NK-92 treated with Interleukin-12 subunit alpha and Interleukin-12 subunit beta, amount 100 ng/mL, for 24 hours (cell line): ENCODE data around the gene DHRS12.
A peak's percentile ranks its signal among the peaks of the same experiment; 100 is the strongest.

Experiments used
- DNase-seq: peaks from one replicate; lab custom pipeline; 2025; lab: John Stamatoyannopoulos, UW

The DHRS12 gene, protein sequence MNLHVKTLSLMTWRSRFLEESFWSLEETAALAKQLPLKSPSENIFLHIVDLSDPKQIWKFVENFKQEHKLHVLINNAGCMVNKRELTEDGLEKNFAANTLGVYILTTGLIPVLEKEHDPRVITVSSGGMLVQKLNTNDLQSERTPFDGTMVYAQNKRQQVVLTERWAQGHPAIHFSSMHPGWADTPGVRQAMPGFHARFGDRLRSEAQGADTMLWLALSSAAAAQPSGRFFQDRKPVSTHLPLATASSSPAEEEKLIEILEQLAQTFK

DNA sequence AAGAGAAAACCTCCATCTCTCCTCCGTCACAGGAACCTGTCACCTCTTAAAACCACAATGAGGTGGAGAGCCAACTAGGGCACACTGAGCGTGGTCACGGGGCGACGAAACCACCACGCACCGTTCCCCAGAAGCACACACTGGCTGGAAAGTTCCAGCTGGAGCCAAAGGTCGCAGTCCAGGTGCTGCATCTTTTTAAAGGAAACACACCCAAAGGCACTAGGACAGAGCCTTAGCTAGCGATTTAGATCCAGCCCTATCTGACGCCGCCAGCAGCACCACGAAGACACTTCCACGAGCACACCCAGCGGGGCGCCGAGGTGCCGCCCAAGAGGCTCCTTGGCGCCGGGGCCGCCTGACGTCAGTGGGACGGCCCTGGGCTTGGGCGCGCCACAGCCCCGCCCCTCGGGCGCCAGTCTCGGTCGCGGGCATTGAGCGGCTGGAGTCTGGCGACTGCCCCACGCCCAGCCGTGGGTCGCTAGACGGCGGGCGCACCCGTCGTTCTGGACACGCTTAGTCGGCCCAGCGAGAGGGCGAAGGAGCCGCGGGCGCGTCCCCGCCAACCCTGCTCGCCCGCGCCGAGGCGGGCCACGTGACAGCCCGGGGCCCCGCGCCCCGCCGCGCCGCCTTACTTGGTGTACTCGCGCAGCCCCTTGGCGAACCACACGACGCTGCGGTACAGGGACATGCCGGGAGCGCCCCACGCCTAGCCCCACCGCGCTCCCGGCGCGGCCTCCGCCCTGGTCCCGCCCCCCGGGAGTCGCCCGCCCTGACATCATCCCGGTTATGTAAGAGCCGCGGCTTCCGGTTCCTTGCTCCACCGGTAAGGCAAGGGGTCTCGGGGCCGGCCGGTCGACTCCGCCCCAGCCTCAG is at the start of gene DHRS12:
Gene DHRS12 (minus strand): TSS at position 742 of the 873 bp plus-strand sequence. CDS start 4,504 bp downstream, outside the sequence.
- peak; percentile 88 for DNase-seq

- peak; percentile 39 for DNase-seq
These were observed 45.5 kb upstream of the DHRS12 start for GRCh38 chr13:51849145-51850101.

DNA sequence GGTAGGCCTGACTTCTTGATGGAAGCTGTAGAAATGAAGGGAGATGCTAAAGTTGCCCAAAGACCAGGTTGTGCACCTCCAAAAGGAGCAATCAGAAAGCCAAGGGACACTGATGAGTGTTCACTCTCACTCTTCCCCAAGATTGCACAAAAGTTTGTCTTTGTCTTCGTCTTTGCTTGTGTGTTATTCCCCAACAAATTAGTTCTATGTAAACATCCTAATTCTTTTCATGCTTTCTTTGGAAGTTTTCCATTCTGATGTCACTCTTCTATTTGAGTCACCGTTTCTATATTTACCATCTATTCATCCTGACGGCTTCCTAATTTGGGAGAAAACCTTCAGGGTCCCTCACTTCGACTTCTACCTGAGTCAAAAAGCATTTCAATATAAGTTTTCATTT is 44.7 kb upstream of the DHRS12 start:
- DNase-seq, result no peak

DNA sequence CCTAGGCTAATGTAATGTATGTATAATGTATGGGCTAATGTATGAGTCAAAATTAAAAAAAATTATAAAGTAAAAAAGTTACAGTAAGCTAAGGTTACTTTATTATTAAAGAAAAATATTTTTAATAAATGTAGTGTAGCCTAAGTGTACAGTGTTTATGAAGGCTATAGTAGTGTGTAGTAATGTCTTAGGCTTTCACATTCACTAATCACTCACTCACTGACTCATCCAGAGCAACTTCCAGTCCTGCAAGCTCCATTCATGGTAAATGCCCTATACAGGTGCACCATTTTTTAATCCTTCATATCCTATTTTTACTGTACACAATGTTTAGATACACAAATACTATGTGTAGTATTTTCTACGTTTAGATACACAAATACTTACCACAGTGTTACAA is 42.8 kb upstream of the DHRS12 start:
- DNase-seq, result no peak

DNA sequence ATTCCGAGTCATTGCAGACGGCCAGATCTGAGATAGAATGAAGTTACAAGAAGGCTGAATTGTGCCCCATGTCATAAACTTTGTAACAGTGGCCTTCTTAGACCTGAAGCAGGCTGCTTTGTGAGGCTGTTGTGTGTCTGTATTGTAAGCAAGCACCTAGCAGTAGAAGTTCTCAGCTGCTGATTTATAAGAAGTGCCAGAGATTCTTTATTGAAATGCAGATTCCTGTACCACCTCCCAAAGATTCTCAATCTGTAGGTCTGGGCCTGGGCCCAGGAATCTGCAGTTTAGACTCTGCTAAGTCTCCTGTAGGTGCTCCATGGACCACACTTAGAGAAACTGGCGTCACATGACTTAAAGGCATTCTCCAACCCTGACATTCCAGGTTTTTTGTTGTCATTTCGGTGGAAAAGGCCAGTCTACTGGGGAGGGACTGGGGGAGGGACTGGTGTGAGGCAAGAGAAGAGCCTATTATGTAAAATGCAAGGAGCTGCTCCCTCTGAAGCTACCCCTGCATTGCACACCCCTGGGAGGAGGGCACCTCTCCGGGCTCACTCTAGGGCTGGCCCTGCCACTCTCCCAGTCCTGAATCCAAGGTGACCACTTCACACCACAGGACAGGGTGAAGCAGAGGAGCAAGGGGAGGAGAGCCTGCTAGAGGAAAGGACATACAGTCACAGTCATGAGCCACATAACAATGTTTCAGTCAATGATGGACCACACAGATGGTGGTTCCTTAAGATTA is 41.8 kb upstream of the DHRS12 start:
- DNase-seq, result no peak

- DNase-seq, result peak; percentile 16
These were observed 41.1 kb upstream of the DHRS12 start, which contains the start of gene TMEM272 for GRCh38 chr13:51844862-51845573. TSS of gene TMEM272 (minus strand) at chr13:51845177. CDS start at chr13:51838530, 6,647 bp downstream.

DNA sequence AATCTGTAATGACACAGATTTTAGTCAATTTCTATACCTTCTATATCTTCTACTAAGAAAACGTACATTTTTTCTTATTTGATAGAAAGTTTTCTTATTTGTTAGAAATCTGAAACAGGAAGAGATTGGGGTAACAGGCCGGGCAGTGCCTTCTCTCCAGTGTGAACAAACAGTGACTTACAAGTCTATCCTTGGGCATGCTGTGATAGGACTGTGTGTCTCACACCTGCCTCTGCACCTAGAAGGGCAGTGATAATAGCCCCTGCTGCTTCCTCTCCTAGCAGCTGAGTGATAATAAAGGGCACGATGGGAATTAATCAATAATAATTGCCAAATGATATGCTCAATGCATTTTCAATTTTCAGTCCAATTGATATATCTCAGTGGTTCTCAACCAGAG is 39.6 kb upstream of the DHRS12 start:
- no peak for DNase-seq

DNA sequence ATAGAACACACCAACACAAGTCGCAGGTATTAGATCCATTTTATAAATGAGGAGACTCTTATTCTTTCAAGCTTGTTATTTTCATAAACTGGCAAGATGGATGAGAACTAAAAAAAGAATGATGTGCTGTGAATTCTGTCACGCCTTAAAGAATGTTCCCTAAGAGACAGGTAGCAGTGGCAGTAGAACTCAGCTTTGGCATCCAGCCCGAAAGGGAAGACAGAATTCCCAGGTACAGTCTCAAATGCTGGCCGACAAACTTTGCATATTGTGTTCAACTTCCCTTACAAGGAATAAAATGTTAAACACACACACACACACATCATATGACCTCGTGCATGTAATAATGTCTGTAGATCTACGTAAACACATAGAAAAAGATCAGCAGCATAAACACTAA is 37.8 kb upstream of the DHRS12 start:
- DNase-seq, result no peak

- DNase-seq, result no peak
These were observed 37.0 kb upstream of the DHRS12 start for GRCh38 chr13:51840917-51841316.

DNA sequence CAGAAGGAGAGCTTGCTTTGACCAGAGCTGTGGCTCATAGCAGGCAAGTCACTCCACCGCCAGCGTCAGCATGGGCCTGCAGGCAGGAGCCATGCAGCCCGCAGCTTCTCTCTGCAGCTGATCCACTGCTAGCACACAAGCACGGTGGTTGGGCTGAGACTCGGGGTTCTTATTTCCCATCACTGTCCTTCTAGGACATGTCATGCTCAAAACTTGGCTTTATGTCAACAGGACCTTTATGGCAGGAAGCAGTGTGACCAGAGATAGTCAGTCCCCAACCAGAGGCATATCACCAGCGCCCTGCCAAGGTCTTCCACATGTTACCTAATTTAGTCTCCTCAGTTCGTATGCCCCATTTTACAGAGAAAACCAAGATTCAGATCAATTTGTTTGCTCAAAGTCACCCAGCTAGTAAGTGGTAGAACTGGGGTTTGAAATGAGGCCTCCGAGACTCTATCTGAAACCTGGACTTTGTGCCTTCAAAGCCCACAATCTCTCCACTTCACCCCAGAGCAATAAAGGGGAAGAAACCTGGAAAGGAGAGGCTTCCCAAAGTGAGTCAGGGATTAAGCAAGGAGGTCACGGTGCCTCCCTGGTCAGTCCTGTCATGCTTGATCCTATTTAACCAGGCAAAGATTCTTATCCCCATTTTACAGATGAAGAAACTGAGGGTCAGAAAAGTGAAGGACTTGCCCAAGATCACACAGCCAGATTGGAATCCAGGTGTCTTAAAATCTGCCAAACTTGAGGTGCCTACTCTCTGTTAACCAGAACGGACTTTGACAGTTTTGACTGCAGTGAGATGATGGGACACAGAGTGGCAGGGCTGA is 36.0 kb upstream of the DHRS12 start:
- no peak for DNase-seq

GRCh38 chr13:51838240-51838846 is 34.4 kb upstream of the DHRS12 start:
- no peak for DNase-seq

GRCh38 chr13:51837016-51837415 is 33.1 kb upstream of the DHRS12 start:
- DNase-seq, result no peak

- no peak for DNase-seq
These were observed 30.7 kb upstream of the DHRS12 start for GRCh38 chr13:51834581-51835171.

GRCh38 chr13:51833980-51834379 is 30.0 kb upstream of the DHRS12 start:
- no peak for DNase-seq

DNA sequence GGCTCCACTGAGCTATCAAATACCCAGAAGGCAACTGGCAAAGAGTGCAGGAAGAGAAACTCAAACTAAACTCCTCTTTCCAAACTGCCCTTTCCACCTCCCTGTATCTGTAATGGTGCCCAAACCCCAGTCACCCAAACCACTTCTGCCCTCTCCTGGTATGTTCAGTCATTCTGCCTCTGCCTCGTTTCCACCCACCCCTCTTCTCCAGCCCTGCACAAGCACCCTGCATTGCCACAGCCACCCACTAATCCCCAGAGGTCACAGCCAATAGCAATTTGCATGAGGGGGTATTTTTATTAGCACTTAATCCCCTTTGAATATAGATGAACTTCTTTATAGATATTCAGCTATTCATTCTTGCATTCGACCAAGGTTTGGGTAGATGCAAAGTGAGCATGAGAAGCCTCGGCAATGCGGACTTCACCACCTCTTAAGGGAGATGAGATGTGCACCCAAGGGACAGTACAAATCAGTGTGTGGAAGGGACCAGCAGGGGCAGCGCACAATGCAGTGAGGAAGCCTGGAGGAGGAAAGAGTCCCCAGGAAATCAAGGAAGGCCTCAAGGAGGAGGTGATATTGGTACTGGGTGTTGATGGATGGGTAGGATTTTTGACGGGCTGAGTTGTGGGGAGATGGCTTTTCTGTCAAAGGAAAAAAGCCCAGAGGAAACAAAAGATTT is 28.6 kb upstream of the DHRS12 start:
- DNase-seq, result no peak

GRCh38 chr13:51831519-51831918 is 27.6 kb upstream of the DHRS12 start:
- no peak for DNase-seq

DNA sequence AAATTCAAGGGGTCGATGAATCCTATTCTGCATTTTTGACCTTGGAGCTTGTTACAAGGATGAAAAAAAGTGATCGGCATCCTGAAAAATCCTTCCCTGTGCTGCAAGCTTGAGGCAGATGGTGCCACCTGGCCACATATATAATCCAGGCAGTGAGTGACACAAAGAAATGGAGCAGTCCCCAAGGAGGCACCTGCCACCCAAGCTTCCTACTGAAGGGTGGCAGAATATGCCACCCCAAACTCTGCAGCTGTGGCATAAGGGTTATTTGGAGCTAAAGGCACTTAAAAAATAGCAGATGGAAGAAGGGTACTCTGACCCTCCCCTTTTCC is 25.6 kb upstream of the DHRS12 start:
- no peak for DNase-seq
